Measurements from ENCODE around the gene YLPM1. TPM values are rescaled to one million over a fixed set of nuclear protein-coding genes. Genes with fewer than 3 reads are reported as not detected.

The YLPM1 gene
- total RNA-seq, 1 donor from 2014 or later, result 49.5 TPM

- Histone ChIP-seq H3K27me3 (ENCODE audit: insufficient read depth, low read length) (no peaks in the 10 kb centered on the region), H3K9ac (ENCODE audit: low read length) (no peak overlapping the region), H3K4me1 (ENCODE audit: insufficient read depth, low read length) (peaks cover 6% of the 10 kb centered on the region), H4K20me1 (ENCODE audit: insufficient read depth, low read length) (peaks cover 32% of the 10 kb centered on the region), H3K36me3 (ENCODE audit: insufficient read depth, low read length) (peaks cover 8% of the 10 kb centered on the region), H3K4me3 (ENCODE audit: insufficient read depth, low read depth, low read length) (no peak overlapping the region), H3K4me2 (ENCODE audit: low read length) (no peak overlapping the region), H3K9me3 (ENCODE audit: insufficient read depth, low read depth, low read length) (no peaks in the 10 kb centered on the region), H3K27ac (ENCODE audit: low read depth, low read length) (no peak overlapping the region), H2AFZ (ENCODE audit: low read depth, low read length) (no peak overlapping the region), H3K79me2 (ENCODE audit: insufficient read depth, low read length) (peaks cover 60% of the 10 kb centered on the region)
- TF ChIP-seq CTCF (IDR thresholded peaks at IDR 0.05; ENCODE audit: insufficient read depth, low read depth, low read length), result no peak
- TF ChIP-seq EZH2 (IDR thresholded peaks at IDR 0.05; ENCODE audit: insufficient read depth, low read length), result no peak
- H3K4me3 Mint-ChIP-seq (ENCODE audit: unreplicated experiment), result no peak overlapping the region
- no peak overlapping the region for H3K27ac Mint-ChIP-seq (ENCODE audit: unreplicated experiment)
- no peaks in the 10 kb centered on the region for H3K27me3 Mint-ChIP-seq (ENCODE audit: low read depth, unreplicated experiment)
- peaks cover 1% of the 10 kb centered on the region for H3K9me3 Mint-ChIP-seq (ENCODE audit: unreplicated experiment)
- peaks cover 17% of the 10 kb centered on the region for H3K36me3 Mint-ChIP-seq (ENCODE audit: low read depth, unreplicated experiment)
- no peak for DNase-seq (ENCODE audit: low read depth)
- no peak for FAIRE-seq
- H3K4me1 Mint-ChIP-seq (ENCODE audit: low read depth, unreplicated experiment), result peaks cover 9% of the 10 kb centered on the region
These were observed 31.8 kb downstream of the YLPM1 start for GRCh38 chr14:74794947-74795346.

GRCh38 chr14:74799765-74800164 lies 36.6 kb downstream of the YLPM1 start:
- no peak for DNase-seq (ENCODE audit: low read depth)
- Mint-ChIP-seq H3K4me3 (ENCODE audit: unreplicated experiment) (no peak overlapping the region), H3K27me3 (ENCODE audit: low read depth, unreplicated experiment) (no peaks in the 10 kb centered on the region), H3K4me1 (ENCODE audit: low read depth, unreplicated experiment) (no peaks in the 10 kb centered on the region), H3K36me3 (ENCODE audit: low read depth, unreplicated experiment) (peaks cover 15% of the 10 kb centered on the region), H3K9me3 (ENCODE audit: unreplicated experiment) (no peaks in the 10 kb centered on the region), H3K27ac (ENCODE audit: unreplicated experiment) (no peak overlapping the region)
- peaks cover 32% of the 10 kb centered on the region for H3K79me2 ChIP-seq (ENCODE audit: insufficient read depth, low read length)
- H3K4me1 ChIP-seq (ENCODE audit: insufficient read depth, low read length), result no peaks in the 10 kb centered on the region
- H3K36me3 ChIP-seq (ENCODE audit: insufficient read depth, low read length), result peaks cover 13% of the 10 kb centered on the region
- H2AFZ ChIP-seq (ENCODE audit: low read depth, low read length), result no peak overlapping the region
- no peak overlapping the region for H3K4me3 ChIP-seq (ENCODE audit: insufficient read depth, low read depth, low read length)
- H3K4me2 ChIP-seq (ENCODE audit: low read length), result no peak overlapping the region
- H4K20me1 ChIP-seq (ENCODE audit: insufficient read depth, low read length), result peaks cover 11% of the 10 kb centered on the region
- no peak overlapping the region for H3K27ac ChIP-seq (ENCODE audit: low read depth, low read length)
- H3K9ac ChIP-seq (ENCODE audit: low read length), result no peak overlapping the region
- no peaks in the 10 kb centered on the region for H3K27me3 ChIP-seq (ENCODE audit: insufficient read depth, low read length)
- no peaks in the 10 kb centered on the region for H3K9me3 ChIP-seq (ENCODE audit: insufficient read depth, low read depth, low read length)
- FAIRE-seq, result no peak
- TF ChIP-seq CTCF (IDR thresholded peaks at IDR 0.05; ENCODE audit: insufficient read depth, low read depth, low read length) (no peak), EZH2 (IDR thresholded peaks at IDR 0.05; ENCODE audit: insufficient read depth, low read length) (no peak)

GRCh38 chr14:74800780-74801179 lies 37.7 kb downstream of the YLPM1 start:
- DNase-seq (ENCODE audit: low read depth) (no peak), FAIRE-seq (no peak)
- peaks cover 13% of the 10 kb centered on the region for H3K36me3 ChIP-seq (ENCODE audit: insufficient read depth, low read length)
- peaks cover 15% of the 10 kb centered on the region for H3K36me3 Mint-ChIP-seq (ENCODE audit: low read depth, unreplicated experiment)
- no peak overlapping the region for H3K4me3 Mint-ChIP-seq (ENCODE audit: unreplicated experiment)
- no peaks in the 10 kb centered on the region for H3K4me1 Mint-ChIP-seq (ENCODE audit: low read depth, unreplicated experiment)
- H3K9ac ChIP-seq (ENCODE audit: low read length), result no peak overlapping the region
- peaks cover 6% of the 10 kb centered on the region for H4K20me1 ChIP-seq (ENCODE audit: insufficient read depth, low read length)
- no peaks in the 10 kb centered on the region for H3K9me3 Mint-ChIP-seq (ENCODE audit: unreplicated experiment)
- peaks cover 23% of the 10 kb centered on the region for H3K79me2 ChIP-seq (ENCODE audit: insufficient read depth, low read length)
- H3K27me3 ChIP-seq (ENCODE audit: insufficient read depth, low read length), result no peaks in the 10 kb centered on the region
- H3K27ac ChIP-seq (ENCODE audit: low read depth, low read length), result no peak overlapping the region
- no peak overlapping the region for H3K4me2 ChIP-seq (ENCODE audit: low read length)
- no peak for TF ChIP-seq EZH2 (IDR thresholded peaks at IDR 0.05; ENCODE audit: insufficient read depth, low read length)
- TF ChIP-seq CTCF (IDR thresholded peaks at IDR 0.05; ENCODE audit: insufficient read depth, low read depth, low read length), result no peak
- H3K4me3 ChIP-seq (ENCODE audit: insufficient read depth, low read depth, low read length), result no peak overlapping the region
- no peaks in the 10 kb centered on the region for H3K9me3 ChIP-seq (ENCODE audit: insufficient read depth, low read depth, low read length)
- H3K27me3 Mint-ChIP-seq (ENCODE audit: low read depth, unreplicated experiment), result no peaks in the 10 kb centered on the region
- H2AFZ ChIP-seq (ENCODE audit: low read depth, low read length), result no peak overlapping the region
- H3K4me1 ChIP-seq (ENCODE audit: insufficient read depth, low read length), result no peaks in the 10 kb centered on the region
- H3K27ac Mint-ChIP-seq (ENCODE audit: unreplicated experiment), result no peak overlapping the region
